ENCODE data around the gene NMB. TPM values are rescaled to one million over a fixed set of nuclear protein-coding genes. Genes with fewer than 3 reads are reported as not detected.
A peak's percentile ranks its signal among the peaks of the same experiment; 100 is the strongest.

Gene NMB, protein sequence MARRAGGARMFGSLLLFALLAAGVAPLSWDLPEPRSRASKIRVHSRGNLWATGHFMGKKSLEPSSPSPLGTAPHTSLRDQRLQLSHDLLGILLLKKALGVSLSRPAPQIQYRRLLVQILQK
- total RNA-seq (2022) (5.1 and 7.1 TPM in 2 replicates), Bru-seq, nascent RNA (percentile 47 among the genes with signal in this experiment), BruChase-seq, experiment 1, labeled RNA remaining after a 6-hour chase (percentile 48 among the genes with signal in this experiment), BruChase-seq, experiment 2, labeled RNA remaining after a 2-hour chase (percentile 45 among the genes with signal in this experiment)
- long read RNA-seq, transcript NMB-201 (3 exons, 1,007 nt) = major isoform, 9 of 13 reads
- long read RNA-seq, partial matches to known transcripts = 0 of 13 reads
- long read RNA-seq, other reads (novel, unspliced or antisense) = 1 of 13 reads

DNA sequence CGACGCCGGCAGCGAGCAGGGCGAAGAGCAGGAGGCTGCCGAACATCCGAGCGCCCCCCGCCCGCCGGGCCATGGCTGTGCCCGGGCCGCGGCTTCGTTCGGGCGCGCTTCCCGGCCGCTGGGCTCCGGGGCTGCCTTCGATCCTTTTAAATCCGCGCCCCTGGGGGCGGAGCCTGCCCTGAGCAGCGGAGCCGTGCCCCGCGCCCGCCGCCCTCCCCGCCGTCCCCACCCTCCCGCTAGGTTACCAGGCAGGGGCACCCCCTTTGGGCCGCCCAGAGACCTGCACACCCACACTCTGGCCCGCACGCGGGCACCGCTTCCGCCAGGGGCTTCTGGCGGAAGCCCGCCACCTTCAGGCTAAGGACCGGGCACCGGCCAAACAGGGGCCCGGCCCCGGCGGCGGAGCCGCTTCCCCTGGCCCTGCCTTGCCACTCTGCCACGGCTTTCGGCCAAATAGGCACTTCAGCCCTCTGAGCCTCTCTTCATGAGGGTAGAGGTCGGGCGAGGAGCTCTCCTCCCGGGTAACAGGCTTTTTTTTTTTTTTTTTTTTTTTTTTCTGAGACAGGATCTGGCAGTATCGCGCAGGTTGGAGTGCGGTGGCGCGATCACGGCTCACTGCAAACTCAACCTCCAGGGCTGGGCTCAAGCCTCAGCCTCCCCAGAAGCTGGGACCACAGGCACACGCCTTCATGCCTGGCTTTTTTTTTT, at the start of gene NMB:
Gene NMB, minus strand, starts transcription at position 120 of the 708 bp plus-strand sequence. Its CDS starts 47 bp downstream, at position 73.
- intact Hi-C loops (cut with micrococcal nuclease) = loop anchor here (5.0 kb wide), 1 partner anchor 384 kb away; no protein-coding TSS in a partner anchor
- H3K36me3 Mint-ChIP-seq (ENCODE audit: insufficient read depth, unreplicated experiment) = peaks cover 36% of the 10 kb centered on the region
- POLR2A ChIA-PET = interaction anchor here (0.7 to 2.1 kb wide), 8 partner anchors 11 to 94 kb away, joined by 3 to 11 read pairs (median 4); partner anchors contain the start of gene SEC11A

GRCh38 chr15:84703808-84704207, 45.8 kb upstream of the NMB start:
- ChIA-PET CTCF (interaction anchor here (0.6 kb wide), 1 partner anchor 75 kb away, joined by 4 read pairs; no protein-coding TSS in a partner anchor), POLR2A (interaction anchor here (0.6 to 5.9 kb wide), 2 partner anchors 12 to 49 kb away, joined by 3 to 48 read pairs; partner anchors contain the start of gene SEC11A)
- Mint-ChIP-seq H3K36me3 (ENCODE audit: insufficient read depth, unreplicated experiment) (peaks cover 25% of the 10 kb centered on the region), H3K27ac (ENCODE audit: low read depth, unreplicated experiment) (no peak overlapping the region), H3K27me3 (ENCODE audit: insufficient read depth, unreplicated experiment) (no peaks in the 10 kb centered on the region), H3K4me1 (ENCODE audit: insufficient read depth, unreplicated experiment) (no peaks in the 10 kb centered on the region), H3K9me3 (ENCODE audit: unreplicated experiment) (no peaks in the 10 kb centered on the region), H3K4me3 (ENCODE audit: unreplicated experiment) (no peak overlapping the region)
- BruUV-seq (replicated peaks) = no TSS peak
- no peak for DNase-seq (ENCODE audit: unreplicated experiment)
- intact Hi-C loops (cut with micrococcal nuclease) = no loop called here
- TF ChIP-seq CTCF (IDR thresholded peaks at IDR 0.05; ENCODE audit: unreplicated experiment) = no peak

More for the DNA sequence above, at the start of gene NMB:
- H3K4me3 Mint-ChIP-seq (ENCODE audit: unreplicated experiment) = peak within 1 kb of the TSS; percentile 68
- H3K27me3 Mint-ChIP-seq (ENCODE audit: insufficient read depth, unreplicated experiment) = no peaks in the 10 kb centered on the region
- peak; percentile 80 for DNase-seq (ENCODE audit: unreplicated experiment)
- H3K4me1 Mint-ChIP-seq (ENCODE audit: insufficient read depth, unreplicated experiment) = peaks cover 6% of the 10 kb centered on the region
- H3K9me3 Mint-ChIP-seq (ENCODE audit: unreplicated experiment) = no peaks in the 10 kb centered on the region
- CTCF ChIA-PET = interaction anchor here (0.6 to 1.7 kb wide), 15 partner anchors 9 to 682 kb away, joined by 3 to 10 read pairs (median 4); no protein-coding TSS in a partner anchor
- peak within 1 kb of the TSS; percentile 83 for H3K27ac Mint-ChIP-seq (ENCODE audit: low read depth, unreplicated experiment)
- BruUV-seq (replicated peaks) = no TSS peak
- peak; percentile 53 for TF ChIP-seq CTCF (IDR thresholded peaks at IDR 0.05; ENCODE audit: unreplicated experiment)

- H3K27me3 Mint-ChIP-seq (ENCODE audit: insufficient read depth, unreplicated experiment) = no peaks in the 10 kb centered on the region
- POLR2A ChIA-PET = interaction anchor here (0.5 to 5.9 kb wide), 6 partner anchors 12 to 128 kb away, joined by 3 to 48 read pairs (median 3); partner anchors contain the start of gene SEC11A
- intact Hi-C loops (cut with micrococcal nuclease) = no loop called here
- H3K9me3 Mint-ChIP-seq (ENCODE audit: unreplicated experiment) = no peaks in the 10 kb centered on the region
- peaks cover 25% of the 10 kb centered on the region for H3K36me3 Mint-ChIP-seq (ENCODE audit: insufficient read depth, unreplicated experiment)
- no peak for DNase-seq (ENCODE audit: unreplicated experiment)
- CTCF ChIA-PET = interaction anchor here (0.6 to 0.7 kb wide), 3 partner anchors 22 to 132 kb away, joined by 3 to 5 read pairs (median 4); no protein-coding TSS in a partner anchor
- TF ChIP-seq CTCF (IDR thresholded peaks at IDR 0.05; ENCODE audit: unreplicated experiment) = no peak
- no peak overlapping the region for H3K27ac Mint-ChIP-seq (ENCODE audit: low read depth, unreplicated experiment)
- BruUV-seq (replicated peaks) = no TSS peak
- no peaks in the 10 kb centered on the region for H3K4me1 Mint-ChIP-seq (ENCODE audit: insufficient read depth, unreplicated experiment)
- no peak overlapping the region for H3K4me3 Mint-ChIP-seq (ENCODE audit: unreplicated experiment)
Observed at GRCh38 chr15:84702961-84703482, 45.0 kb upstream of the NMB start.
